Kidney (tissue), 14 donors: Measurements from ENCODE around the gene CALML6. TPM values are rescaled to one million over a fixed set of nuclear protein-coding genes. Genes with fewer than 3 reads are reported as not detected.

ENCODE experiments used
- DNase-seq, 5 donors: peaks; one replicate each; pipeline ENCODE4 v3.0.0-alpha.2; 2013 to 2020
- FAIRE-seq: peaks from 2 replicates; lab custom pipeline; 2012; peaks lifted over from hg19 to GRCh38; lab: Jason Lieb, UNC
- H3K27ac ChIP-seq, 2 donors: one replicate each; pipeline ENCODE4 v1.7.0; 2013; ENCODE audit warnings: low read depth in 2 of 2, low read length in 2 of 2, inconsistent platforms in 1 of 2
- H3K27me3 ChIP-seq: one replicate; pipeline ENCODE4 v1.7.1; 2013; ENCODE audit warnings: low read length, inconsistent platforms; ENCODE audit not compliant: control insufficient read depth, insufficient read depth
- H3K36me3 ChIP-seq, 3 donors: one replicate each; pipeline versions ENCODE4 v1.7.0 to v1.7.1; 2013; ENCODE audit warnings: low read length in 3 of 3, control low read depth in 1 of 3, inconsistent platforms in 1 of 3; ENCODE audit not compliant: insufficient read depth in 3 of 3, control insufficient read depth in 2 of 3
- H3K4me1 ChIP-seq, 3 donors: one replicate each; pipeline versions ENCODE4 v1.7.0 to v1.7.1; 2013; ENCODE audit warnings: low read length in 3 of 3, inconsistent platforms in 1 of 3, low read depth in 1 of 3; ENCODE audit not compliant: control insufficient read depth in 2 of 3, insufficient read depth in 2 of 3
- H3K4me3 ChIP-seq, 3 donors: one replicate each; pipeline versions ENCODE4 v1.7.0 to v1.8.1; 2013; ENCODE audit warnings: low read length in 3 of 3, control low read depth in 1 of 3, inconsistent platforms in 1 of 3
- H3K9ac ChIP-seq, 3 donors: one replicate each; pipeline versions ENCODE4 v1.7.0 to v1.7.1; 2013; ENCODE audit warnings: low read length in 3 of 3, control low read depth in 1 of 3, inconsistent platforms in 1 of 3
- H3K9me3 ChIP-seq, 3 donors: one replicate each; pipeline versions ENCODE4 v1.7.0 to v1.7.1; 2013; ENCODE audit warnings: low read length in 3 of 3, control low read depth in 1 of 3, inconsistent platforms in 1 of 3; ENCODE audit not compliant: control insufficient read depth in 2 of 3, insufficient read depth in 1 of 3
- CTCF ChIP-seq: IDR thresholded peaks from 3 replicates; pipeline ENCODE4 v1.5.1; 2012; ENCODE audit warnings: mild to moderate bottlenecking, moderate library complexity, borderline replicate concordance; ENCODE audit not compliant: insufficient read depth; ENCODE audit errors: extremely low read depth
- intact Hi-C: fragments of 100-400 bp; cut with DNase I; formaldehyde crosslinking; loops from one replicate; pipeline ENCODE4 v1.11.1; 2022
- polyA plus RNA-seq: library from polyadenylated mRNA; stranded (reverse); fragments of 350-450 nt; fragmentation: Illumina TruSeq; extraction: RNeasy Lipid Tissue Mini Kit (QIAGEN cat#74804); gene quantifications from one replicate; pipeline ENCODE4 v1.2.3, GENCODE V29; 2014; ENCODE audit warnings: low read depth, low replicate concordance; ENCODE audit not compliant: insufficient read depth
- total RNA-seq: library from RNA; stranded (reverse); fragmentation: NEBNext Ultra II Directional; extraction: Animal tissue kit (Norgen Biotek cat#: 25700); gene quantifications from one replicate; pipeline ENCODE4 v1.2.1, GENCODE V29; 2021
- donor health status: control.
- donor health status: control.
- donor health status: control.
- donor health status: control.
- donor health status: control.
- donor health status: DM: yes; HTN: yes; CAD: no.
- donor health status: Normal renal cell carcinoma (clear cell type).

CALML6 gene
- total and polyA plus RNA-seq, 2 donors from 2014 or later, result 0.13 to 1.2 TPM

- DNase-seq (peak in 1 of 5 donors; percentile 37), FAIRE-seq (no peak)
- H3K27me3 ChIP-seq, result no peaks in the 10 kb centered on the region
- no peak for TF ChIP-seq CTCF
- H3K4me3 ChIP-seq, result no peak overlapping the region
- H3K9me3 ChIP-seq, result no peaks in the 10 kb centered on the region
- H3K27ac ChIP-seq, result no peak overlapping the region
- no peaks in the 10 kb centered on the region for H3K36me3 ChIP-seq
- no peak overlapping the region for H3K9ac ChIP-seq
- intact Hi-C loops, result loop anchor here (10.0 kb wide), 1 partner anchor 88 kb away; no protein-coding TSS in a partner anchor
- H3K4me1 ChIP-seq, result no peaks in the 10 kb centered on the region
Observed at GRCh38 chr1:1956586-1957532, 41.8 kb downstream of the CALML6 start.

- intact Hi-C loops, result loop anchor here (10.0 kb wide), 1 partner anchor 87 kb away; no protein-coding TSS in a partner anchor
Observed at GRCh38 chr1:1957533-1957961, 42.5 kb downstream of the CALML6 start.

GRCh38 chr1:1958071-1958541, 43.0 kb downstream of the CALML6 start:
- TF ChIP-seq CTCF, result no peak
- Histone ChIP-seq H3K4me3 (no peak overlapping the region), H3K36me3 (no peaks in the 10 kb centered on the region), H3K9ac (no peak overlapping the region), H3K27ac (no peak overlapping the region), H3K9me3 (no peaks in the 10 kb centered on the region), H3K4me1 (no peaks in the 10 kb centered on the region), H3K27me3 (no peaks in the 10 kb centered on the region)
- FAIRE-seq (no peak), DNase-seq (peak in 1 of 5 donors; percentile 48)
- intact Hi-C loops, result loop anchor here (10.0 kb wide), 1 partner anchor 87 kb away; no protein-coding TSS in a partner anchor

More at GRCh38 chr1:1957533-1957961, 42.5 kb downstream of the CALML6 start:
- Histone ChIP-seq H3K9ac (no peak overlapping the region), H3K9me3 (no peaks in the 10 kb centered on the region), H3K27ac (no peak overlapping the region), H3K4me1 (no peaks in the 10 kb centered on the region), H3K4me3 (no peak overlapping the region), H3K36me3 (no peaks in the 10 kb centered on the region), H3K27me3 (no peaks in the 10 kb centered on the region)
- no peak for TF ChIP-seq CTCF
- DNase-seq, result peak in 1 of 5 donors; percentile 10
- FAIRE-seq, result no peak
